ENCODE results near the gene CREB5. TPM values are rescaled to one million over a fixed set of nuclear protein-coding genes. Genes with fewer than 3 reads are reported as not detected.
A peak's percentile ranks its signal among the peaks of the same experiment; 100 is the strongest.

The CREB5 gene
- total RNA-seq, 2 experiments from 2014 or later: 1.2 to 1.5 TPM

DNA sequence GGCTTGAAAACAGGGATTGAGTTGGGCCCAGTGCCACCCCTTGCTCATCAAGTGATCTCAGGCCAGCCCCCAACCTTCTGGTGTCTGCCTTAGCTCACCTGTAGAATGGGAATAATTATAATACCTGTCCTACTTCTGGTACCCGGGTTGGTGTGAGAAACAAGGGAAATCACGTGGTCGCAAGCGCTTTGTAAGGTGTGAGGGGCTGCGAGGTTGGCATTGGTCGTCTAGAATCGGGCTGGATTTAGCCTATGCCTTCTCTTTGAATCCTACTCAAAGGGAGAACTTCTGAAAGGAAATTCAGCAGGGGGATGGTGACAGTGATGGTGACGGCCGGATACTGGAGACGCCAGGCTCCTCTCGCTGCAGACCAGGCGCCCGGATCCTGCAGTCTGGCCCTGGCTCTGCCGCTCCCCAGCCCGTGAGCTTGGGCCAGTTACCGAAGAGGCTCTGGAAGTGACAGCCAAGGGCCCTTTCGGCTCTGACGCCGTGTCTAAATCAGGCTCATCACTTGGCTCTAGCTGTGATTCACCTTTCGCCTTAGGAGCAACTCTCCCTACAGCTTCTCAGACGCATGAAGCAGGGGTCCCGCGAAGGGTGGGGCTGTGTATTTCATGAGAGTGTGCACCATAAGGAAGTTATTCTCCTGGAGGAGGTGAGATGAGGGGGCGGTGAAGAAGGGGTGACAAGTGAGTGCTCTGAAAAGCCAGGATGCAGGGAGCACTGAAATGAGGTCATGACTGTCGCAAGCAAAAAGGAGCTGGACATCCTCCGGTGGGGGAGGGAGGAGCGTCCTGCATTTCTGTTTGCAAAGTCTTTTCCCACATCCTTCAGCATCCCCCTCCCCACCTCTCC lies 4.0 kb upstream of the CREB5 start:
- Mint-ChIP-seq H3K27me3 (peaks cover 45% of the 10 kb centered on the region), H3K9me3 (no peaks in the 10 kb centered on the region), H3K4me3 (peak overlapping the region; percentile 36), H3K4me1 (ENCODE audit: low read depth) (peaks cover 49% of the 10 kb centered on the region), H3K36me3 (ENCODE audit: low read depth) (no peaks in the 10 kb centered on the region), H3K27ac (peak overlapping the region; percentile 16)
- DNase-seq (peak; percentile 45), ATAC-seq (peak; percentile 20)
- TF ChIP-seq, protein P1, sequence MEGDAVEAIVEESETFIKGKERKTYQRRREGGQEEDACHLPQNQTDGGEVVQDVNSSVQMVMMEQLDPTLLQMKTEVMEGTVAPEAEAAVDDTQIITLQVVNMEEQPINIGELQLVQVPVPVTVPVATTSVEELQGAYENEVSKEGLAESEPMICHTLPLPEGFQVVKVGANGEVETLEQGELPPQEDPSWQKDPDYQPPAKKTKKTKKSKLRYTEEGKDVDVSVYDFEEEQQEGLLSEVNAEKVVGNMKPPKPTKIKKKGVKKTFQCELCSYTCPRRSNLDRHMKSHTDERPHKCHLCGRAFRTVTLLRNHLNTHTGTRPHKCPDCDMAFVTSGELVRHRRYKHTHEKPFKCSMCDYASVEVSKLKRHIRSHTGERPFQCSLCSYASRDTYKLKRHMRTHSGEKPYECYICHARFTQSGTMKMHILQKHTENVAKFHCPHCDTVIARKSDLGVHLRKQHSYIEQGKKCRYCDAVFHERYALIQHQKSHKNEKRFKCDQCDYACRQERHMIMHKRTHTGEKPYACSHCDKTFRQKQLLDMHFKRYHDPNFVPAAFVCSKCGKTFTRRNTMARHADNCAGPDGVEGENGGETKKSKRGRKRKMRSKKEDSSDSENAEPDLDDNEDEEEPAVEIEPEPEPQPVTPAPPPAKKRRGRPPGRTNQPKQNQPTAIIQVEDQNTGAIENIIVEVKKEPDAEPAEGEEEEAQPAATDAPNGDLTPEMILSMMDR (IDR thresholded peaks at IDR 0.05): no peak
- POLR2A ChIA-PET: interaction anchor here (0.7 kb wide), 1 partner anchor 700 kb away, joined by 3 read pairs; no protein-coding TSS in a partner anchor
- intact Hi-C loops (cut with micrococcal nuclease): no loop called here
- CTCF ChIA-PET: interaction anchor here (1.1 kb wide), 1 partner anchor 112 kb away, joined by 3 read pairs; no protein-coding TSS in a partner anchor

DNA sequence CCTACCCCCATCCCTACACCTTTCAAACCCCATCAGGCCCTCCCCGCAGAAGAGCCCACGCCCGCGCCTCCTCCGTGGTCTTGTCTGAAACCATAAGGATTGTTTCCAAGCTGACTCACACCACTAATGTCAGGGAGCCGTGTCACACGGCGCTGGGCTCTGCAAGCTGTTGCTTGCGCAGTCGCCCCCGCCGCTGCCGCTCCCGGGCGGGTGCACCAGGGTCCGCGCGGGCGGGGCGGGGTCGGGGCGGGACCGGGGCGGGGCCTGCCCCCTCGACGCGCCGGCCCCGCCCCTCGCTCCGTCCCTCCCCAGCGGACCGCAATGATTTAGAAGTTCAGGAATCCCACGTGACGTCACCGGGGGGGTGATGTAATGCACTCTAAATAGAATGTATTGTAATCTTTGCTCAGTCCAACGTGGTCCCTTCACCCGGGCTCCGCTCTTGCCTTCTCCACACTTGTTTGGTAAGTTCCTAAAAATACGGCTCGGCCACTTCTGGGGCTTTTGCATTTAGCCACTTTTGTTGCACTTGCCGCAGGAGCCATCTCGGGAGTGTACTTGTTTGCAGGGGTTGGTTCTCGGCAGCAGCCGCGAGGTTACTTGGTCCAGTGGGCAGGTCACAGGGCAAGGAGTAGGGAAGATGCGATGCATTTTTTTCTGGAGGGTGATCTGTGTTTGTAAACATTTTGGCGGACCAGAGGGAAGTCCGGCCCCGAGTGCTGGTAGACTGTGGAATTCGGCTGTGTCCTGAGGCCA lies 3.2 kb upstream of the CREB5 start:
- peak; percentile 96 for DNase-seq
- ChIA-PET POLR2A (interaction anchor here (0.7 kb wide), 1 partner anchor 699 kb away, joined by 3 read pairs; no protein-coding TSS in a partner anchor), CTCF (no interaction called here)
- TF ChIP-seq, protein P1 (IDR thresholded peaks at IDR 0.05): no peak
- intact Hi-C loops (cut with micrococcal nuclease): no loop called here
- H3K27ac Mint-ChIP-seq: peak overlapping the region; percentile 81
- no peaks in the 10 kb centered on the region for H3K9me3 Mint-ChIP-seq
- peak overlapping the region; percentile 76 for H3K4me3 Mint-ChIP-seq
- ATAC-seq: peak; percentile 89
- H3K27me3 Mint-ChIP-seq: peaks cover 52% of the 10 kb centered on the region
- H3K36me3 Mint-ChIP-seq (ENCODE audit: low read depth): no peaks in the 10 kb centered on the region
- peaks cover 49% of the 10 kb centered on the region for H3K4me1 Mint-ChIP-seq (ENCODE audit: low read depth)

- ATAC-seq: no peak
- TF ChIP-seq, protein P1 (IDR thresholded peaks at IDR 0.05): no peak
- H3K4me3 Mint-ChIP-seq: peak overlapping the region; percentile 76
- intact Hi-C loops (cut with micrococcal nuclease): no loop called here
- ChIA-PET POLR2A (interaction anchor here (1.3 kb wide), 1 partner anchor 10 kb away, joined by 4 read pairs; no protein-coding TSS in a partner anchor), CTCF (interaction anchor here (1.0 kb wide), 1 partner anchor 18 kb away, joined by 3 read pairs; no protein-coding TSS in a partner anchor)
- no peaks in the 10 kb centered on the region for H3K36me3 Mint-ChIP-seq (ENCODE audit: low read depth)
- peaks cover 52% of the 10 kb centered on the region for H3K27me3 Mint-ChIP-seq
- DNase-seq: peak; percentile 25
- peaks cover 49% of the 10 kb centered on the region for H3K4me1 Mint-ChIP-seq (ENCODE audit: low read depth)
- H3K9me3 Mint-ChIP-seq: no peaks in the 10 kb centered on the region
- peak overlapping the region; percentile 81 for H3K27ac Mint-ChIP-seq
These were observed 2.3 kb upstream of the CREB5 start for GRCh38 chr7:28409716-28410627.

DNA sequence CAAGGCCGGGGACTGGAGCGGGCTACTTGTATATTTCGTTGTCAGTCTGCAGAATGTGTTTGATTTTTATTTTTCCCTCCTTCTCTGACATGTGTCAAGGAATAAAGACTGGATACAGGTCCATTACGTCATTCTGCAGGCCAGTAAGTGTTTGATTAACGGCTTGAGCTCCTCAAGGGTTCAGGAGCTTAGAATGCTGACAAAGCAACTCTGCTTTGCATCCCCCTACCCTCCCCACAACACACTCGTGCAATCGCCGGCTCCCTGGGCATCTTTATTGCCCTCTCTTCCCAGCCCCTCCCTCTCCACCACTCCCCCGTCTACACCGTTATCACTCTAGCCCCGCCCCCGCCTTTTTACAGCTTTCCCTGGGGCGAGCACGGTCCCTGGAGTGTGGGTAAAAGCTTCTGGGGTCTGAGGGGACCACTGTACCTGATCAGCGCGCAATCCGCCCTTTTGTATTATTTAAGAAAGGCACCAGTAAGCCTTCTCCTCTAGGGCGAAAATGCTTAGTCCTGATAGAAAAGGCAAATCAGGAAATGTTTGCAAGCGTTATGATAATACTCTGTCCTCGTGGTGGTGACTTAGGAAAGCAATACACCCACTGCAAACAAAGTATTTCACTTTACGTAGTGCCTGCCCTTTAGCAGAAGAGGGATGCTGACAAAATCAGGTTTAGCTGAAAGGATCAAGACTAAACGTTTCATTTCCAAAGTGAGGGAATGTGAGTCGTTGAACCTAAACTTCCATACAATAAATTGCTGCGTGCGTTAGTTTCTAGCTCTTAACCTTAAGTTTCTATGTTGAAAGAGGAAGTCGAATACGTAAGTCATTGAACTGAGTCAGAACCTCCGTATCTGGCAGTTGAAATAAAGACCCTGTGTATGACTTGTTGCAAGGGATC lies 1.4 kb upstream of the CREB5 start:
- intact Hi-C loops (cut with micrococcal nuclease): no loop called here
- H3K4me3 Mint-ChIP-seq: peak overlapping the region; percentile 57
- peak overlapping the region; percentile 39 for H3K27ac Mint-ChIP-seq
- ChIA-PET CTCF (interaction anchor here (0.7 to 1.2 kb wide), 4 partner anchors 18 to 512 kb away, joined by 3 to 4 read pairs (median 3); no protein-coding TSS in a partner anchor), POLR2A (interaction anchor here (1.3 kb wide), 1 partner anchor 10 kb away, joined by 4 read pairs; no protein-coding TSS in a partner anchor)
- no peaks in the 10 kb centered on the region for H3K9me3 Mint-ChIP-seq
- peaks cover 42% of the 10 kb centered on the region for H3K4me1 Mint-ChIP-seq (ENCODE audit: low read depth)
- DNase-seq: peak; percentile 23
- H3K27me3 Mint-ChIP-seq: peaks cover 49% of the 10 kb centered on the region
- H3K36me3 Mint-ChIP-seq (ENCODE audit: low read depth): no peaks in the 10 kb centered on the region
- TF ChIP-seq, protein P1 (IDR thresholded peaks at IDR 0.05): no peak
- peak; percentile 21 for ATAC-seq
